NCI-H1105 treated with DMSO at 0.1 percent for 48 hours (cell line): ENCODE data around the gene CAPRIN1.

ENCODE experiments used
- DNase-seq: peaks from one replicate; lab custom pipeline; 2025; lab: John Stamatoyannopoulos, UW

Gene CAPRIN1

DNA sequence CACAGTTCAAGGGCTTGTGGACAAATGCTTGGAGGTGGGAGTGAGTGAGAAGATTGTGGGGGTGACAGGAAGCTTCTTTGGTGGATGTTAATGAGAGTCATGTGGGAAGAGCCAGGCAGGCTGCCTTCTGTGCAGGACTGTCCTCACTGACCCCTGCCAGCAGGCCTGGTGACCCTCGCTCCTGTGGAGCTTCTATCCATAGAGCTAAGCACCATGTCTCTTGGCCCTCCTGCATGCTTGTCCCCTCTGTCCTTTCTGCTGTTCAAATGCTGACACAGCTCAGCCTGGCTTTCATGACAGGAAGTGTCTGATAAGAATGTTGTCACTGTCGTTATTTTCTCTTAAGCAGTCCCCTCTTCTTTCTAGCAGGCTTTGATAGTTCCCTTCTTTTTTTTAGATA, 91.5 kb downstream of the CAPRIN1 start:
- DNase-seq: no peak

DNA sequence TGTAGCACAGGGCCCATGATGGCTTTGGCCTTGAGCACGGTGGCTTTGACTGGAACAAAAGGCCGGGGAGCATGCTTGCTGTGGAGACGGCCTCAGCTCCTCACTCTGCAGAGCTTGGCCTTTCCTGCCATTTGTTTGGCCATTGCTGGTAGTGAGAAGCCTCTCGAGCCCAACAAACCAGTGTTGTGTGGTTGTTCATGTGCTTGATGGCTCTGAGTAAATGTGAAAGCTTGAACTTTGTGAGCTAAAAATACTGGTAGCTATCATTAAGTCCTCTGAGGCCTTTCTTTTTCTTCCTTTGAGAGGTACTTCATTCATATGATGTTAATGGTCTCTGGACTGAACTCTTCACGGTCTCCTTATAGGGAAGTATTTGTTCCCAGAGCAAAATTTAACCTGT, 93.5 kb downstream of the CAPRIN1 start:
- no peak for DNase-seq

- DNase-seq: no peak
Observed at GRCh38 chr11:34145847-34146381, 94.4 kb downstream of the CAPRIN1 start.

- no peak for DNase-seq
Observed at GRCh38 chr11:34146411-34146810, 94.9 kb downstream of the CAPRIN1 start.

DNA sequence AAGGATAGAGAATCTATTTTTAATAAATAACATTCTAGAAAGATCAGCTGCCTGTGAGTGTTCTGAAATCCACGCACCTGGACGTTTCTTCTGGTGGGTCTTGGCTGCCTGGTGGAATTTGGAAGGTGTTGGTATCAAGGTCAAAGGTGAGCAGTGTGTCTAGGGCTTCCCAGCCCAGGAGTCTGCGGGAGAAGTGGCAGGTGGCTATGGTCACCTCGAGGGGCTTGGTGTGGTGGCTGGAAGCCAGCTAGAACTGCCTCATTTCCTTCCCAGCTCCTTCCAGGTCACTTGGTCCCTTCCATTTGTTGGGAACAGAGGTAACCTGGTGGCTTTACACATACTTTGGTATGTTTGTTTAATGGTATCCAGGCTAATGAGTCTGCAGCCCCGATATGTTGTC, 95.3 kb downstream of the CAPRIN1 start:
- no peak for DNase-seq

DNA sequence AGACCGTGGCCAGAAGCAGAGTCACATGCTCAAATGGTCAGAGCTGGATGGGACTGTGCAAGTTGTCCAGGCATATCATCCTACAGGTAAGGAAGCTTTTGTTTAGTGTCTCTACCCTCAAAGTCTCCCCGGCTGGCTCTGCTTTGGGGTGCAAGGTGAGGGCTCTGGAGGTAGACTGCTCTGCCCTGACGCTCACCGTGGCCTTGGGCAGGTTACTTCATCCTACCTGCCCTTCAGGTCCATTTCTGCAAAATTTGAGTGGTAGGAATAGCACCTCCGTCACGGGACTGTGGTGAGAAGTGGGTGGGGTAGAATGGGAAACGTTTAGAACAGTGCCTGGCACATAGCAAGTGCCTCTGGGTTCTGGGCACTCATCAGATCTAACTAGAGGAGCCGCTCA, 96.0 kb downstream of the CAPRIN1 start:
- no peak for DNase-seq

DNA sequence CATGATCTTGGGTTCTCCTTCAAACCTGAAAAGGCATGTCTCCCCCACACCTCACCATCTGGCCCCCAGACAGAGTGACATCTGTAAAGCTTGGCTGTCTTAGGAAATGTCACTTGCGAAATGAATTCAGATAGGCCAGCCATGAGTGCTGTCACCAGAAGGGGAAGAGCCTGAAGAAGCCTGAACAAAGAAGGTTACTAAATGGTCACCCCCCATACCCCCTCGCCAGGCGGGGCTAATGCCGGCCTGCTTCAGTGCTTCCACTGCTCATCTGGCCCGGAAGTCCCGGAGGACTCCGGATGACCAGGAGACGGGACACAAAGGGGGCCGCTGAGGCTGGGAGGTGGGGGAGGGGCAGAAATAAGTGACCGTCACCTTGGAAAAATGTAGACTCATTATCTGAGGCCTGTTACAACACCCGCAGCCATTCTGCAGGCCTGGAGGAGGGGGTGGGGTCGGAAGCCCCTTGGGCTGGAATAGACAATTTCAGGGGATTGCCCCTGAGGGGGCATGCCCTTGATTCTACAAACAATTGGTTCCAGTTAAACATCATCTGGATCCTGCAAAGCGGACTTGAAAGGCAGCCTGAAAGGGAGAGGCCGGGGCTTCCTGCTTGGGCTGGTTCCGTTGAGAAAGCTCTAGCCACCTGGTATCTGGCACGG, 97.1 kb downstream of the CAPRIN1 start:
- DNase-seq: no peak

DNA sequence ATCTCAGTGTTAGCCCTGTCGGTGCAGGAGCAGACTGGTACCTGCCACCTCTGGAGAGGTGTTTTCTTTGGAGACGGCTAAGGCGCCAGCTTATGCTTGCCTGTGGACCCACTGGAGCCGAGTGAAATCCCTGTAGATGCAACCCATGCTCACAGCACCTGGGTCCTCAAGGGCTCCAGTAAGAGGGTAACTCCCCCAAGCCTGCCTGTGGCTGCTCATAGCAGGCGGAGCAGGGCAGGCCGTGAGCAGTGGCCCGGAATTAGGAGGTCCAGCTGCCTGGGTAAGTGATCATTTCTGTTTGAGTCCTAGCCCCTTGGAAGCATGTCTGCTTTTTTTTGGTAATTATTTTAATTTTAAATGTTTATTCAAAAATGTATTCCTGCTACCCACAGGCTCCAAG, 97.7 kb downstream of the CAPRIN1 start:
- DNase-seq: no peak

GRCh38 chr11:34149786-34150185, 98.3 kb downstream of the CAPRIN1 start:
- no peak for DNase-seq

GRCh38 chr11:34150494-34151151, 99.1 kb downstream of the CAPRIN1 start:
- no peak for DNase-seq
